Cardiac fibroblast (primary cell): ENCODE measurements around the gene ZNRF1.
"Not testable (repeated sequence)": the region's sequence is repeated elsewhere in the genome, so short reads cannot be mapped to it uniquely, and the experiment has no call there.

Experiments used
- DNase-seq, 2 donors: peaks; one replicate each; pipeline versions ENCODE4 v3.0.0 to v3.0.0-alpha.2; 2010; ENCODE audit warnings: low read depth in 2 of 2
- H3K4me3 ChIP-seq, 2 donors: replicated peaks in 1 of 2; 1 replicate in 1 of 2; 2 replicates in 1 of 2; pipeline ENCODE4 v1.5.1; 2011; ENCODE audit warnings: low read depth in 2 of 2, low read length in 2 of 2, mild to moderate bottlenecking in 2 of 2, moderate library complexity in 1 of 2
- CTCF ChIP-seq: IDR thresholded peaks from one replicate; pipeline ENCODE4 v1.5.1; 2011; ENCODE audit warnings: low read depth, mild to moderate bottlenecking, low read length, inconsistent platforms

Gene ZNRF1

GRCh38 chr16:75116911-75117245 is 118.1 kb downstream of the ZNRF1 start:
- no peak overlapping the region for H3K4me3 ChIP-seq
- no peak for TF ChIP-seq CTCF
- DNase-seq, result no peak

- no peak for DNase-seq
- H3K4me3 ChIP-seq, result no peak overlapping the region
- no peak for TF ChIP-seq CTCF
Observed at GRCh38 chr16:75118943-75119539, 120.2 kb downstream of the ZNRF1 start.

DNA sequence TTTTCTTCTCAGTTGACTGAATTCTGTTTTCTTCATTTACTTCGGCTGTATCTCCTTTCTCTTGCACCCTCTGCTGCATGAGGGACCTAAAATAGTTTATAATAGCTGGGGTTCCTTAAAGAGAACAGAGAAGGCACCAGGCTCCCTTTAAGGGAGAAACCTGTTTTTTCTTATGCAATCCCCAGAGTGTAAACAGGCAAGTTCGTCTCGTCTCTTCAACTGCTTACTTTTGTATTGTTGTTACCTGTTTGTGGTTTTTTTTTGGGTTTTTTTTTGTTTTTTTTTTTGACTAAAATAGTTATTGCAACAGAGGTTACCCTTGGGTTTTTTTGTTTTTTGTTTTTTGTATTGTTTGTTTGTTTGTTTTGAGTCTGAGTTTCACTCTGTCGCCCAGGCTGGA is 121.4 kb downstream of the ZNRF1 start:
- no peak overlapping the region for H3K4me3 ChIP-seq
- DNase-seq, result no peak
- TF ChIP-seq CTCF, result no peak

DNA sequence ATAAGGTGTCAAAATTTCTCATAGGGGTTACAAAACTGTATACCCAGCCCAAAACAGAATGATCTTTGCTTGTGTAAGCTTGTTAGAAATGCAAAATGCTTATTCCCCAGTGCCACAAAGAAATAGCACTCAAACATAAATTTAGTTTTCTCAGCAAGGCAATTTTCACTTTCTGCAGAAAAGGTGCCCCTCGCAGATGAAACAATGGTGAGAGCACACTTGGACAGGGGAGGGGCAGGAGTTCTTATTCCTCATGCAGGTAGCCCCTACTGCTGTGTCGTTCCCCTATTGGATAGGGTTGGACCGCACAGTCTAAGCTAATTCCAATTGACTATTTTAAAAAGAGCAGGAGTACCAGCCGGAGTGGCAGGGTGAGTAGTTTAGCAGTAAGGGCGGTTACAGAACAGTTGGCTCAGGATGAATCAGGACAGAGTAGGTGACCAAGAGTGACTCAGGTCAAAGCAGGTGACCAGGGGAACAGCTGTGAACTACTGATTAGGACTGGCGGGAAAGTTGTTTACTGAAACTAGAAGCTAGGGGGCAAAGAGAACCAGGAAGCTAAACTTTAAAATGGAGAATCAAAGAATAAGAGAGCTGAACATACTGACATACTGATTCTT is 123.2 kb downstream of the ZNRF1 start:
- no peak overlapping the region for H3K4me3 ChIP-seq
- no peak for TF ChIP-seq CTCF
- no peak for DNase-seq

- no peak for DNase-seq
- no peak overlapping the region for H3K4me3 ChIP-seq
- TF ChIP-seq CTCF, result no peak
Observed at GRCh38 chr16:75122609-75123008, 123.8 kb downstream of the ZNRF1 start.

DNA sequence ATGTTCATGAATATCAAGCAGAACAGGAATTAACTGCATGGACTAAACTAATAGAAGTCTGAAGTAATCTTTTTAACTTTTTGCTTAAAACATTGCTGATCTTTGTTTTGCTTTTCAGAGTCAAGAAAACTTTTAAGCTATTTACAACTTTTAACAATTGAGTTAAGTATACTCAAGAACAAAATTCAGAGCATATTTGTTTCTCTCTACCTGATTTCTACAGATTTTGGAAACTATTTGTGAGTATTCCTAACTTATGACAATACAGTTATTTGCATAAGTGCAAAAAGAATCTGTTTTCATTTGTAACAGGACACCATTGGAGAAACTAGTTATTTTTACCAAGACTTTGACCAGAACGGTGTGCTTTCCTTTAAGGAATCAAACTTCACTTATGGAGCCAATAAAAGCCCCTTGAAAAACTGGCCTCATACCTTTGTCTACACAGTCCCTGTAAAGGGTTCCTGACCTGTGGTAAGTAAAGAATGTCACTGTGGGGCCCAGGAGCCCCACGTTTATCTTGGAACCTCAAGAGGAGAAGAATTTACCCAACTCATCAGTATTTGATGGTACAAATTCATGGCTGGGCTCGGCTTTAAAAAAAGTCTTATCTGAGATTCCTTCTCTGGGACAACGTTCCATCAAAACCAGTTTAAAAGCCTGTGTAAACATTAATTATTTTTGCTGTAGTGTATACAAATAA is 129.0 kb downstream of the ZNRF1 start:
- TF ChIP-seq CTCF, result no peak
- no peak overlapping the region for H3K4me3 ChIP-seq
- DNase-seq, result no peak

GRCh38 chr16:75129421-75130149 is 130.8 kb downstream of the ZNRF1 start:
- DNase-seq, result peak in 1 of 2 donors; percentile 45
- H3K4me3 ChIP-seq, result not testable (repeated sequence)
